H1 (cell line): ENCODE data around the gene RASSF3. TPM values are rescaled to one million over a fixed set of nuclear protein-coding genes. Genes with fewer than 3 reads are reported as not detected.

Source experiments
- BCL11A ChIP-seq, 2 experiments: IDR thresholded peaks; one replicate each; pipeline ENCODE4 v1.6.1; 2011; ENCODE audit warnings: low read depth in 2 of 2, low read length in 2 of 2, mild to moderate bottlenecking in 2 of 2
- SP4 ChIP-seq: IDR thresholded peaks from 2 replicates; pipeline ENCODE4 v1.6.1; 2012; ENCODE audit warnings: low read length, inconsistent platforms
- YY1 ChIP-seq: IDR thresholded peaks from 2 replicates; pipeline ENCODE4 v1.6.1; 2011; ENCODE audit warnings: low read depth, mild to moderate bottlenecking, low read length
- polyA plus RNA-seq, 7 experiments: library from polyadenylated mRNA; depleted of rRNA in 3 of 7; stranded (reverse) in 5 of 7; unstranded in 2 of 7; fragments of >200 nt in 5 of 7; fragments of 200-250 nt in 2 of 7; gene quantifications; 1 replicate in 5 of 7; 2 replicates in 1 of 7; 4 replicates in 1 of 7; pipeline versions ENCODE4 v1.2.1 to v1.2.3, GENCODE V29; 2011 to 2013; ENCODE audit warnings: missing spikeins in 2 of 7, mixed read lengths in 2 of 7
- total RNA-seq: library from RNA; stranded (reverse); fragmentation: NEBNext Ultra II Directional; extraction: Animal tissue kit (Norgen Biotek cat#: 25700); gene quantifications from 2 replicates; pipeline ENCODE4 v1.2.1, GENCODE V29; 2021

The RASSF3 gene
- total and polyA plus RNA-seq, 2 of the 8 experiments (the other 6 are each of a cell fraction or from before 2014, with no cell fraction given): 19.1 to 64.3 TPM

- TF ChIP-seq BCL11A (IDR thresholded peaks at IDR 0.05; ENCODE audit: low read depth in 2 of 2, low read length in 2 of 2) (no peak), SP4 (0 out of 2 replicates have a peak, but pooled peaks have one; percentile 16), YY1 (no peak)
Measured at GRCh38 chr12:64608901-64609535, 1.3 kb upstream of the RASSF3 start (continued).
